HepG2 (cell line): ENCODE measurements around the gene CDHR5. TPM values are rescaled to one million over a fixed set of nuclear protein-coding genes. Genes with fewer than 3 reads are reported as not detected.

Experiments
- ATAC-seq: fragments of 200-7000 bp; cut with Tn5 transposase; 3 replicates; pipeline ENCODE4 v1.9.1; 2020; ENCODE audit warnings: mild to moderate bottlenecking, moderate library complexity
- BruUV-seq: library from RNA; stranded (reverse); fragments of 400-500 nt; replicated peaks from 2 replicates; lab custom pipeline; 2021; lab: Mats Ljungman, UMichigan
- CTCF ChIA-PET: fragments of 300-600 bp; formaldehyde crosslinking; extraction: SDS; loops from one replicate; lab custom pipeline; 2021; ENCODE audit warnings: low total read pairs, inconsistent platforms, low intra/inter-chr PET ratio; lab: Yijun Ruan, JAX
- POLR2A ChIA-PET: fragments of 350-600 bp; sonication (Branson Sonifier 250); formaldehyde crosslinking; loops from one replicate; lab custom pipeline; 2020; ENCODE audit warnings: antibody characterized with exemption, inconsistent platforms; lab: Yijun Ruan, JAX
- DNase-seq: peaks from one replicate; pipeline ENCODE4 v3.0.0-alpha.2; 2015; ENCODE audit warnings: low spot score
- FAIRE-seq: peaks from 3 replicates; lab custom pipeline; 2011; peaks lifted over from hg19 to GRCh38; lab: Jason Lieb, UNC
- H2AFZ ChIP-seq: one replicate; pipeline ENCODE4 v1.6.1; 2011; ENCODE audit warnings: low read length, inconsistent platforms
- H3K27ac ChIP-seq: fragments of 300-600 bp; 3 replicates; pipeline ENCODE4 v1.8.0; 2011; ENCODE audit warnings: mixed run types, mild to moderate bottlenecking, mixed read lengths, low read length, inconsistent platforms; ENCODE audit not compliant: insufficient read depth; ENCODE audit errors: extremely low read length
- H3K27me3 ChIP-seq, 2 experiments: fragments of 200-600 bp in 1 of 2; 2 replicates in 1 of 2; 3 replicates in 1 of 2; pipeline versions ENCODE4 v1.6.0 to v1.8.0; 2011; ENCODE audit warnings: low read length in 2 of 2, mild to moderate bottlenecking in 2 of 2, moderate library complexity in 2 of 2, inconsistent platforms in 1 of 2; ENCODE audit not compliant: insufficient read depth in 2 of 2, control insufficient read depth in 1 of 2
- H3K36me3 ChIP-seq, 2 experiments: fragments of 200-600 bp in 1 of 2; replicated peaks in 1 of 2; 2 replicates in 1 of 2; 3 replicates in 1 of 2; pipeline versions ENCODE4 v1.5.1 to v1.8.0; 2011; ENCODE audit warnings: low read length in 2 of 2, inconsistent platforms in 1 of 2; ENCODE audit not compliant: insufficient read depth in 2 of 2, control insufficient read depth in 1 of 2
- H3K4me1 ChIP-seq: 2 replicates; pipeline ENCODE4 v1.5.1; 2012; ENCODE audit warnings: low read length, inconsistent platforms; ENCODE audit not compliant: insufficient read depth
- H3K4me2 ChIP-seq: 2 replicates; pipeline ENCODE4 v1.6.0; 2011; ENCODE audit warnings: low read depth, low read length, inconsistent platforms
- H3K4me3 ChIP-seq, 3 experiments: fragments of 200-600 bp in 1 of 3; sonication (generic), shearing (Covaris generic) in 1 of 3; replicated peaks in 1 of 3; 2 replicates each; pipeline ENCODE4 v1.5.1; 2011 to 2016; ENCODE audit warnings: low read length in 3 of 3, inconsistent platforms in 2 of 3, low read depth in 2 of 3, mild to moderate bottlenecking in 2 of 3, control low read depth in 1 of 3, mixed read lengths in 1 of 3; ENCODE audit not compliant: insufficient read depth in 1 of 3
- H3K79me2 ChIP-seq: one replicate; pipeline ENCODE4 v1.6.1; 2011; ENCODE audit warnings: low read length, inconsistent platforms; ENCODE audit not compliant: insufficient read depth
- H3K9ac ChIP-seq: 2 replicates; pipeline ENCODE4 v1.6.0; 2011; ENCODE audit warnings: mild to moderate bottlenecking, low read depth, low read length, inconsistent platforms; ENCODE audit not compliant: insufficient read depth
- H3K9me3 ChIP-seq: 2 replicates; pipeline ENCODE4 v1.5.1; 2012; ENCODE audit warnings: mild to moderate bottlenecking, low read length
- H4K20me1 ChIP-seq: 2 replicates; pipeline ENCODE4 v1.6.0; 2011; ENCODE audit warnings: inconsistent platforms, mild to moderate bottlenecking, low read length, moderate library complexity; ENCODE audit not compliant: insufficient read depth
- ARNT ChIP-seq: fragments of 450-650 bp; IDR thresholded peaks from 2 replicates; pipeline ENCODE4 v1.6.1; 2017
- CCAR2 ChIP-seq: fragments of 200-400 bp; formaldehyde crosslinking; optimal IDR thresholded peaks from 2 replicates; pipeline ENCODE3; 2018; ENCODE audit warnings: low read depth, mild to moderate bottlenecking, low read length, moderate library complexity
- DR1 ChIP-seq: sonication (generic); formaldehyde crosslinking; IDR thresholded peaks from 2 replicates; pipeline ENCODE4 v1.8.0; 2021; ENCODE audit warnings: mild to moderate bottlenecking, missing genetic modification reagents, inconsistent platforms
- FOXO1 ChIP-seq: sonication (generic); formaldehyde crosslinking; IDR thresholded peaks from 2 replicates; pipeline ENCODE4 v1.4.0; 2020; ENCODE audit warnings: missing genetic modification reagents
- GPN1 ChIP-seq: sonication (generic); formaldehyde crosslinking; IDR thresholded peaks from 2 replicates; pipeline ENCODE4 v1.5.1; 2020; ENCODE audit warnings: missing genetic modification reagents, borderline replicate concordance
- HINFP ChIP-seq: sonication (generic); formaldehyde crosslinking; IDR thresholded peaks from 2 replicates; pipeline ENCODE4 v1.4.0; 2020; ENCODE audit warnings: low read depth, mild to moderate bottlenecking, missing genetic modification reagents
- HNRNPUL1 ChIP-seq: fragments of 200-400 bp; formaldehyde crosslinking; IDR thresholded peaks from 2 replicates; pipeline ENCODE4 v1.6.1; 2017; ENCODE audit warnings: low read depth, mild to moderate bottlenecking, low read length, moderate library complexity
- IRF2 ChIP-seq: IDR thresholded peaks from 2 replicates; pipeline ENCODE4 v1.6.1; 2018; ENCODE audit warnings: missing genetic modification reagents, missing compliant biosample characterization
- JUN ChIP-seq: sonication (generic); formaldehyde crosslinking; IDR thresholded peaks from 2 replicates; pipeline ENCODE4 v1.4.0; 2020; ENCODE audit warnings: mild to moderate bottlenecking, missing genetic modification reagents
- KLF6 ChIP-seq: IDR thresholded peaks from 2 replicates; pipeline ENCODE4 v1.8.0; 2016; ENCODE audit warnings: missing biosample characterization, missing genetic modification reagents
- NCOA1 ChIP-seq: sonication (generic); formaldehyde crosslinking; IDR thresholded peaks from 2 replicates; pipeline ENCODE4 v1.9.0; 2021; ENCODE audit warnings: missing genetic modification reagents
- PITX1 ChIP-seq: sonication (generic); formaldehyde crosslinking; IDR thresholded peaks from 2 replicates; pipeline ENCODE4 v1.5.1; 2020; ENCODE audit warnings: mild to moderate bottlenecking, missing genetic modification reagents
- TBX2 ChIP-seq: sonication (generic); formaldehyde crosslinking; IDR thresholded peaks from 2 replicates; pipeline ENCODE4 v1.5.0; 2020; ENCODE audit warnings: missing genetic modification reagents, mild to moderate bottlenecking, borderline replicate concordance
- YY1 ChIP-seq: IDR thresholded peaks from 2 replicates; pipeline ENCODE4 v1.6.1; 2011; ENCODE audit warnings: low read length, low read depth, moderate library complexity, mild to moderate bottlenecking; ENCODE audit not compliant: insufficient read depth, insufficient replicate concordance
- ZBTB38 ChIP-seq: sonication (generic); formaldehyde crosslinking; IDR thresholded peaks from 2 replicates; pipeline ENCODE4 v1.5.1; 2020; ENCODE audit warnings: mild to moderate bottlenecking, missing genetic modification reagents
- ZKSCAN1 ChIP-seq: fragments of 150-350 bp; IDR thresholded peaks from 2 replicates; pipeline ENCODE4 v1.6.1; 2014; ENCODE audit warnings: low read length
- ZMAT5 ChIP-seq: sonication (generic); formaldehyde crosslinking; IDR thresholded peaks from 2 replicates; pipeline ENCODE4 v1.5.0; 2020; ENCODE audit warnings: mild to moderate bottlenecking, low read depth, missing genetic modification reagents, borderline replicate concordance
- ZNF512 ChIP-seq: sonication (generic); formaldehyde crosslinking; IDR thresholded peaks from 2 replicates; pipeline ENCODE4 v1.4.0; 2020; ENCODE audit warnings: mild to moderate bottlenecking, missing genetic modification reagents
- ZNF652 ChIP-seq: IDR thresholded peaks from 2 replicates; pipeline ENCODE4 v1.6.1; 2016; ENCODE audit warnings: low read depth, borderline replicate concordance
- ZNF782 ChIP-seq: sonication (generic); formaldehyde crosslinking; IDR thresholded peaks from 2 replicates; pipeline ENCODE4 v1.4.0; 2020; ENCODE audit warnings: missing genetic modification reagents, mild to moderate bottlenecking, borderline replicate concordance
- ZSCAN29 ChIP-seq: sonication (generic); formaldehyde crosslinking; conservative IDR thresholded peaks from 2 replicates; pipeline ENCODE4 v1.4.0; 2020; ENCODE audit warnings: mild to moderate bottlenecking, missing genetic modification reagents
- WGBS: methylation state at CpG from one replicate; pipeline ENCODE4 v1.1.6; 2017; ENCODE audit warnings: low lambda C conversion rate; 5-methylcytosine and 5-hydroxymethylcytosine counted together
- in situ Hi-C: cut with HindIII; loops from 2 replicates; pipeline ENCODE4 v1.10.0; 2017; ENCODE audit warnings: low pct_unique_long_range_greater_than_20kb; ENCODE audit not compliant: extremely low pct_ligation_motif_present
- intact Hi-C: fragments of 100-400 bp; cut with micrococcal nuclease; formaldehyde crosslinking; loops from one replicate; pipeline ENCODE4 v1.10.0; 2022; ENCODE audit not compliant: unreplicated experiment
- polyA plus RNA-seq, 8 experiments: library from polyadenylated mRNA; depleted of rRNA in 3 of 8; stranded (reverse) in 7 of 8; unstranded in 1 of 8; fragments of >200 nt; fragmentation: Illumina TruSeq in 4 of 8; extraction: Trizol in 4 of 8; gene quantifications; 2 replicates each; pipeline versions ENCODE4 v1.2.1 to v1.2.3, GENCODE V29; 2011 to 2016; ENCODE audit warnings: low read depth in 4 of 8, missing spikeins in 1 of 8, mixed read lengths in 1 of 8; ENCODE audit not compliant: insufficient read depth in 1 of 8
- total RNA-seq, 5 experiments: library from RNA; depleted of rRNA; stranded (reverse); fragments of >200 nt; fragmentation: Illumina TruSeq; extraction: Trizol; gene quantifications; 2 replicates each; pipeline ENCODE4 v1.2.3, GENCODE V29; 2016; ENCODE audit warnings: low read depth in 1 of 5

Gene CDHR5
- total and polyA plus RNA-seq, 2 of the 13 experiments (the other 11 are each of a cell fraction or from before 2014, with no cell fraction given), result 0.46 to 0.71 TPM

GRCh38 chr11:656866-657265 lies 32.1 kb upstream of the CDHR5 start (continued):
- TF ChIP-seq ZKSCAN1 (no peak), GPN1 (CRISPR knock-in tag) (no peak), ZNF782 (CRISPR knock-in tag) (no peak), HINFP (CRISPR knock-in tag) (no peak), NCOA1 (CRISPR knock-in tag) (no peak)

- no peak overlapping the region for H3K4me3 ChIP-seq
- peaks cover 16 to 32% of the 10 kb centered on the region in 2 experiments; a peak in 4 of 5 replicates for H3K36me3 ChIP-seq
- H2AFZ ChIP-seq, result no peak overlapping the region
- H3K4me2 ChIP-seq, result no peak overlapping the region
- CTCF ChIA-PET, result no interaction called here
- H3K9me3 ChIP-seq, result no peaks in the 10 kb centered on the region
- no peak overlapping the region for H3K9ac ChIP-seq
- FAIRE-seq (no peak), ATAC-seq (no peak), DNase-seq (no peak)
- H3K4me1 ChIP-seq, result peaks cover 47% of the 10 kb centered on the region
- POLR2A ChIA-PET, result interaction anchor here (1.5 to 2.0 kb wide), 3 partner anchors 51 to 163 kb away, joined by 3 to 9 read pairs (median 5); partner anchors contain the start of genes PHRF1 and PNPLA2
- in situ Hi-C loops (loop anchor here (5.0 kb wide), 1 partner anchor 71 kb away; no protein-coding TSS in a partner anchor), intact Hi-C loops (loop anchor here (10.0 kb wide), 1 partner anchor 48 kb away; the partner anchor contains the start of gene EPS8L2)
- peaks cover 13% of the 10 kb centered on the region; the same call in 1 of the 2 replicates for H4K20me1 ChIP-seq
- WGBS, result 91% methylated on average over 8 of the region's 14 CpGs
- no TSS peak for BruUV-seq
- peak overlapping the region; percentile 60 for H3K27ac ChIP-seq
- H3K27me3 ChIP-seq, result no peaks in the 10 kb centered on the region
- no peaks in the 10 kb centered on the region for H3K79me2 ChIP-seq
- no peak for TF ChIP-seq ZMAT5
- TF ChIP-seq DR1 (CRISPR knock-in tag), result no peak
- TF ChIP-seq ZBTB38 (CRISPR knock-in tag), result peak; percentile 32; the same call in 1 of the 2 replicates
- no peak for TF ChIP-seq ZNF512 (CRISPR knock-in tag)
- TF ChIP-seq IRF2 (CRISPR knock-in tag), result no peak
- TF ChIP-seq CCAR2, result no peak
- no peak for TF ChIP-seq TBX2
- TF ChIP-seq PITX1 (CRISPR knock-in tag), result no peak
- TF ChIP-seq HNRNPUL1, result no peak
- TF ChIP-seq ZSCAN29 (CRISPR knock-in tag), result no peak
- no peak for TF ChIP-seq ZNF652
- no peak for TF ChIP-seq JUN
- no peak for TF ChIP-seq YY1
- no peak for TF ChIP-seq FOXO1 (CRISPR knock-in tag)
- no peak for TF ChIP-seq KLF6 (CRISPR knock-in tag)
- TF ChIP-seq ARNT, result no peak
These were observed 31.7 kb upstream of the CDHR5 start for GRCh38 chr11:656426-656825.
